ENCODE measurements around the gene SMARCAL1.
"Not testable (repeated sequence)": the region's sequence is repeated elsewhere in the genome, so short reads cannot be mapped to it uniquely, and the experiment has no call there.

The SMARCAL1 gene

GRCh38 chr2:216502381-216503158, 90.3 kb downstream of the SMARCAL1 start:
- no peak for DNase-seq

GRCh38 chr2:216503159-216503629, 90.9 kb downstream of the SMARCAL1 start:
- DNase-seq, result no peak

- DNase-seq, result no peak
Measured at GRCh38 chr2:216503697-216504375, 91.6 kb downstream of the SMARCAL1 start.

- no peak for DNase-seq
Measured at GRCh38 chr2:216504376-216504762, 92.1 kb downstream of the SMARCAL1 start.

- DNase-seq, result no peak
Measured at GRCh38 chr2:216505133-216506106, 93.1 kb downstream of the SMARCAL1 start.

GRCh38 chr2:216507220-216508160, 95.2 kb downstream of the SMARCAL1 start:
- DNase-seq, result no peak

GRCh38 chr2:216508229-216508628, 95.9 kb downstream of the SMARCAL1 start:
- DNase-seq, result no peak

GRCh38 chr2:216516730-216517350, 104.6 kb downstream of the SMARCAL1 start:
- no peak for DNase-seq

GRCh38 chr2:216517447-216518225, 105.4 kb downstream of the SMARCAL1 start:
- DNase-seq, result no peak

GRCh38 chr2:216518566-216519119, 106.4 kb downstream of the SMARCAL1 start:
- not testable (repeated sequence) for DNase-seq

GRCh38 chr2:216519154-216519762, 107.0 kb downstream of the SMARCAL1 start:
- DNase-seq, result no peak

- no peak for DNase-seq
Measured at GRCh38 chr2:216520112-216520511, 107.8 kb downstream of the SMARCAL1 start.

- DNase-seq, result no peak
Measured at GRCh38 chr2:216522892-216523502, 110.7 kb downstream of the SMARCAL1 start.

- DNase-seq, result no peak
Measured at GRCh38 chr2:216525972-216526371, 113.7 kb downstream of the SMARCAL1 start.

GRCh38 chr2:216526939-216527338, 114.7 kb downstream of the SMARCAL1 start:
- no peak for DNase-seq

GRCh38 chr2:216527600-216527999, 115.3 kb downstream of the SMARCAL1 start:
- no peak for DNase-seq

GRCh38 chr2:216532562-216532961, 120.3 kb downstream of the SMARCAL1 start:
- DNase-seq, result no peak
